Calu3 (cell line): ENCODE results near the gene KIAA1217. TPM values are rescaled to one million over a fixed set of nuclear protein-coding genes. Genes with fewer than 3 reads are reported as not detected.
A peak's percentile ranks its signal among the peaks of the same experiment; 100 is the strongest.

Experiments
- BruUV-seq: library from RNA; stranded (reverse); fragments of 400-500 nt; replicated peaks from 2 replicates; lab custom pipeline; 2021; lab: Mats Ljungman, UMichigan
- CTCF ChIA-PET: fragments of 300-600 bp; sonication (Branson Sonifier 250); formaldehyde crosslinking; loops from one replicate; lab custom pipeline; 2022; ENCODE audit warnings: antibody characterized with exemption; lab: Charles Lee
- DNase-seq: peaks from one replicate; pipeline ENCODE4 v3.0.0; 2022
- H3K27ac Mint-ChIP-seq: one replicate; pipeline ENCODE4 v1.8.0; 2022; ENCODE audit warnings: mixed read lengths; ENCODE audit not compliant: unreplicated experiment
- H3K27me3 Mint-ChIP-seq: one replicate; pipeline ENCODE4 v1.8.0; 2022; ENCODE audit warnings: mixed read lengths; ENCODE audit not compliant: unreplicated experiment
- H3K36me3 Mint-ChIP-seq: one replicate; pipeline ENCODE4 v1.8.0; 2022; ENCODE audit warnings: mild to moderate bottlenecking, moderate library complexity, mixed read lengths; ENCODE audit not compliant: insufficient read depth, unreplicated experiment
- H3K4me1 Mint-ChIP-seq: one replicate; pipeline ENCODE4 v1.8.0; 2022; ENCODE audit warnings: mild to moderate bottlenecking, low read depth, mixed read lengths; ENCODE audit not compliant: unreplicated experiment
- H3K4me3 Mint-ChIP-seq: one replicate; pipeline ENCODE4 v1.8.0; 2022; ENCODE audit warnings: mild to moderate bottlenecking, low read depth, moderate library complexity, mixed read lengths; ENCODE audit not compliant: unreplicated experiment
- H3K9me3 Mint-ChIP-seq: one replicate; pipeline ENCODE4 v1.8.0; 2022; ENCODE audit warnings: low read depth, mixed read lengths; ENCODE audit not compliant: unreplicated experiment
- intact Hi-C: fragments of 100-400 bp; cut with micrococcal nuclease; formaldehyde crosslinking; loops from one replicate; pipeline ENCODE4 v1.10.0; 2022; ENCODE audit not compliant: unreplicated experiment
- total RNA-seq: library from RNA; stranded (reverse); gene quantifications from 2 replicates; pipeline ENCODE4 v1.2.3, GENCODE V29; 2022
- TF ChIP-seq, protein P1 (sequence below): fragments of 200-600 bp; IDR thresholded peaks from one replicate; pipeline ENCODE4 v1.8.0; 2022; ENCODE audit warnings: antibody characterized with exemption; ENCODE audit not compliant: unreplicated experiment

The KIAA1217 gene
- total RNA-seq, 1 experiment from 2014 or later: 46.2 TPM

DNA sequence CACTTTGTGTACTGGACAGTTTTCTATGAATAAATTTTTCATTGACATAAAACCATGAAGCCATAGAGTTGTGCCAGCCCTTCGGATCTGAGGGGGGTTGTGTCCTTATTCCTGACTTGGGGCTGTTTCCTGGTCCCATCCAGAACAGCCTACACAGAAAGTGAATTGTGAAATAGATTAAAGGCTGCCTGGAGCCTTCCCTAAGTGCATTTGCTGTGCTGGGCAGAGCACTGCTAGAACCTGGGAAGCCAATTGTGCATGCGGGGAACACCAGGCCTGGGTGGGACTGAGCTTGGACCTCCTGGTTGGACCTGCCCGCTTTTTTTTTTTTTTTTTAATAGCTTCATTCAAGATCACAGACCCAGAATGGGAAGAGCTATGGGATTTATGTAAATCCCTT lies 275.8 kb downstream of the KIAA1217 start:
- no peak for DNase-seq
- H3K27ac Mint-ChIP-seq: peak overlapping the region; percentile 78
- TF ChIP-seq, protein P1, sequence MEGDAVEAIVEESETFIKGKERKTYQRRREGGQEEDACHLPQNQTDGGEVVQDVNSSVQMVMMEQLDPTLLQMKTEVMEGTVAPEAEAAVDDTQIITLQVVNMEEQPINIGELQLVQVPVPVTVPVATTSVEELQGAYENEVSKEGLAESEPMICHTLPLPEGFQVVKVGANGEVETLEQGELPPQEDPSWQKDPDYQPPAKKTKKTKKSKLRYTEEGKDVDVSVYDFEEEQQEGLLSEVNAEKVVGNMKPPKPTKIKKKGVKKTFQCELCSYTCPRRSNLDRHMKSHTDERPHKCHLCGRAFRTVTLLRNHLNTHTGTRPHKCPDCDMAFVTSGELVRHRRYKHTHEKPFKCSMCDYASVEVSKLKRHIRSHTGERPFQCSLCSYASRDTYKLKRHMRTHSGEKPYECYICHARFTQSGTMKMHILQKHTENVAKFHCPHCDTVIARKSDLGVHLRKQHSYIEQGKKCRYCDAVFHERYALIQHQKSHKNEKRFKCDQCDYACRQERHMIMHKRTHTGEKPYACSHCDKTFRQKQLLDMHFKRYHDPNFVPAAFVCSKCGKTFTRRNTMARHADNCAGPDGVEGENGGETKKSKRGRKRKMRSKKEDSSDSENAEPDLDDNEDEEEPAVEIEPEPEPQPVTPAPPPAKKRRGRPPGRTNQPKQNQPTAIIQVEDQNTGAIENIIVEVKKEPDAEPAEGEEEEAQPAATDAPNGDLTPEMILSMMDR: no peak
- intact Hi-C loops: no loop called here
- H3K27me3 Mint-ChIP-seq: no peaks in the 10 kb centered on the region
- CTCF ChIA-PET: no interaction called here
- no TSS peak for BruUV-seq
- no peak overlapping the region for H3K4me3 Mint-ChIP-seq
- peaks cover 38% of the 10 kb centered on the region for H3K36me3 Mint-ChIP-seq
- H3K4me1 Mint-ChIP-seq: peaks cover 77% of the 10 kb centered on the region
- H3K9me3 Mint-ChIP-seq: peaks cover 2% of the 10 kb centered on the region

DNA sequence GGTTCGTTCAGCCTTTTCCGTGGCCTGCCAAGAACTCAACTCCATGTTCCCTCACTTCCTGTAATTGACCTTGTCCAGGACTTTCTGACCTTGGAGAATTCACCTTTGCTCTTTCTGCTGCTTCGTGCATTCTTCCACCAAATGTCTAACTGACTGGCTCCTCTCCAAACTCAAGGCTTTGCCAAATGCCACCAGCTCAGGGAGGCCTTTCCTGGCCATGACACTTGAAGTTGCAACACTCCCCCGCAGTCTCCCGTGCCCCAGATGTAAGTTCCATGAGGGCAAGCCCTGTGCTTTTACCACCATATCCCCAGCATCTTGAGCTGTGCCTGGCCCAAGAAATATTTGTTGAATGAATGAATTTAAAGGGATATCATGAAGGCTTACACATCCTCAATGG lies 276.4 kb downstream of the KIAA1217 start:
- no TSS peak for BruUV-seq
- H3K27ac Mint-ChIP-seq: peak overlapping the region; percentile 78
- DNase-seq: no peak
- peaks cover 38% of the 10 kb centered on the region for H3K36me3 Mint-ChIP-seq
- CTCF ChIA-PET: no interaction called here
- no peaks in the 10 kb centered on the region for H3K27me3 Mint-ChIP-seq
- peaks cover 74% of the 10 kb centered on the region for H3K4me1 Mint-ChIP-seq
- H3K9me3 Mint-ChIP-seq: peaks cover 2% of the 10 kb centered on the region
- peak overlapping the region; percentile 28 for H3K4me3 Mint-ChIP-seq
- intact Hi-C loops: no loop called here
- TF ChIP-seq, protein P1: no peak

DNA sequence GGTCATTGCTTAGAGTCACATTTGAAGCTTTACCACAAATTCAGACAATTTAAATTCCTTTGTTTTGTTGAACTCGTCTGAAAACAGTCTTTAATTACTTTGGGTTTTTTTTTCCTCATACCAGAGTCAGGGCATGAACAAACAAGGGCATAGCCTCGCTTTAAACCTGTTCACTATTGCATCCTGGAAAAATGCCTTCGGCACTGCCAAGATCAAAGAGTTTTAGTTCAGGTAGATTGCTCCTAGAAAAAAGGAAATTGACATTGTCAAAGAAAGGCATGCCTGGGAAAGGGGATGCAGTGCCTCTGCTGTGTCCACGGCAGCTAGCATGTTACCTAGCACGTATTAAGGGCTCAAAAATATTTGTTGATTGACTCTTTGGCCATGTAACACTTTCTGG lies 279.7 kb downstream of the KIAA1217 start:
- CTCF ChIA-PET: no interaction called here
- peaks cover 50% of the 10 kb centered on the region for H3K4me1 Mint-ChIP-seq
- TF ChIP-seq, protein P1: no peak
- peak overlapping the region; percentile 53 for H3K27ac Mint-ChIP-seq
- intact Hi-C loops: no loop called here
- BruUV-seq: no TSS peak
- H3K4me3 Mint-ChIP-seq: peak overlapping the region; percentile 25
- H3K36me3 Mint-ChIP-seq: peaks cover 35% of the 10 kb centered on the region
- peaks cover 2% of the 10 kb centered on the region for H3K9me3 Mint-ChIP-seq
- no peaks in the 10 kb centered on the region for H3K27me3 Mint-ChIP-seq
- peak; percentile 40 for DNase-seq

GRCh38 chr10:24493165-24493564 lies 284.2 kb downstream of the KIAA1217 start:
- H3K27me3 Mint-ChIP-seq: no peaks in the 10 kb centered on the region
- BruUV-seq: no TSS peak
- H3K36me3 Mint-ChIP-seq: peaks cover 25% of the 10 kb centered on the region
- no peak for DNase-seq
- no peak overlapping the region for H3K27ac Mint-ChIP-seq
- CTCF ChIA-PET: no interaction called here
- H3K4me1 Mint-ChIP-seq: peaks cover 24% of the 10 kb centered on the region
- H3K9me3 Mint-ChIP-seq: no peaks in the 10 kb centered on the region
- TF ChIP-seq, protein P1: no peak
- intact Hi-C loops: no loop called here
- H3K4me3 Mint-ChIP-seq: no peak overlapping the region
